Thyroid gland (tissue), 4 donors: ENCODE data around the gene TSPAN9.

Source experiments
- POLR2A ChIP-seq, 2 donors: fragments of 450-650 bp; IDR thresholded peaks; one replicate each; pipeline ENCODE4 v1.6.1; 2017; ENCODE audit warnings: antibody characterized with exemption in 2 of 2, mild to moderate bottlenecking in 2 of 2, moderate library complexity in 1 of 2
- TF ChIP-seq, protein P1 (sequence below), 6 experiments: fragments of 200-600 bp in 3 of 6; fragments of 450-650 bp in 3 of 6; sonication (generic) in 3 of 6; IDR thresholded peaks; one replicate each; pipeline ENCODE4 v1.5.1; 2016 to 2019; ENCODE audit warnings: antibody characterized with exemption in 6 of 6, mild to moderate bottlenecking in 2 of 6, inconsistent platforms in 1 of 6, moderate library complexity in 1 of 6

- TF ChIP-seq, protein P1, sequence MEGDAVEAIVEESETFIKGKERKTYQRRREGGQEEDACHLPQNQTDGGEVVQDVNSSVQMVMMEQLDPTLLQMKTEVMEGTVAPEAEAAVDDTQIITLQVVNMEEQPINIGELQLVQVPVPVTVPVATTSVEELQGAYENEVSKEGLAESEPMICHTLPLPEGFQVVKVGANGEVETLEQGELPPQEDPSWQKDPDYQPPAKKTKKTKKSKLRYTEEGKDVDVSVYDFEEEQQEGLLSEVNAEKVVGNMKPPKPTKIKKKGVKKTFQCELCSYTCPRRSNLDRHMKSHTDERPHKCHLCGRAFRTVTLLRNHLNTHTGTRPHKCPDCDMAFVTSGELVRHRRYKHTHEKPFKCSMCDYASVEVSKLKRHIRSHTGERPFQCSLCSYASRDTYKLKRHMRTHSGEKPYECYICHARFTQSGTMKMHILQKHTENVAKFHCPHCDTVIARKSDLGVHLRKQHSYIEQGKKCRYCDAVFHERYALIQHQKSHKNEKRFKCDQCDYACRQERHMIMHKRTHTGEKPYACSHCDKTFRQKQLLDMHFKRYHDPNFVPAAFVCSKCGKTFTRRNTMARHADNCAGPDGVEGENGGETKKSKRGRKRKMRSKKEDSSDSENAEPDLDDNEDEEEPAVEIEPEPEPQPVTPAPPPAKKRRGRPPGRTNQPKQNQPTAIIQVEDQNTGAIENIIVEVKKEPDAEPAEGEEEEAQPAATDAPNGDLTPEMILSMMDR (IDR thresholded peaks at IDR 0.05), result no peak
- no peak for TF ChIP-seq POLR2A (IDR thresholded peaks at IDR 0.05)
Observed at GRCh38 chr12:3161861-3162260, 84.7 kb downstream of the TSPAN9 start.
